ENCODE measurements around the gene CEP76. TPM values are rescaled to one million over a fixed set of nuclear protein-coding genes. Genes with fewer than 3 reads are reported as not detected.
"Not testable (repeated sequence)": the region's sequence is repeated elsewhere in the genome, so short reads cannot be mapped to it uniquely, and the experiment has no call there.

CEP76 gene
- total RNA-seq, 1 donor from 2014 or later: 17.5 TPM

GRCh38 chr18:12630136-12630535, 72.4 kb downstream of the CEP76 start:
- Mint-ChIP-seq H3K36me3 (ENCODE audit: low read depth) (no peaks in the 10 kb centered on the region), H3K27ac (no peak overlapping the region), H3K9me3 (no peaks in the 10 kb centered on the region), H3K4me3 (no peak overlapping the region), H3K27me3 (ENCODE audit: insufficient read depth) (peaks cover 4% of the 10 kb centered on the region), H3K4me1 (ENCODE audit: low read depth) (no peaks in the 10 kb centered on the region)
- no peak for DNase-seq (ENCODE audit: low spot score)
- intact Hi-C loops (cut with micrococcal nuclease): no loop called here

GRCh38 chr18:12628706-12629702, 73.5 kb downstream of the CEP76 start:
- Mint-ChIP-seq H3K4me3 (no peak overlapping the region), H3K27ac (no peak overlapping the region)

GRCh38 chr18:12627199-12627598, 75.3 kb downstream of the CEP76 start:
- H3K4me1 Mint-ChIP-seq (ENCODE audit: low read depth); H3K36me3 Mint-ChIP-seq (ENCODE audit: low read depth); H3K27me3 Mint-ChIP-seq (ENCODE audit: insufficient read depth); intact Hi-C loops (cut with micrococcal nuclease); DNase-seq (ENCODE audit: low spot score); H3K4me3 Mint-ChIP-seq; H3K9me3 Mint-ChIP-seq; H3K27ac Mint-ChIP-seq: not testable (repeated sequence)

More at GRCh38 chr18:12628706-12629702, 73.5 kb downstream of the CEP76 start:
- Mint-ChIP-seq H3K4me1 (ENCODE audit: low read depth) (no peaks in the 10 kb centered on the region), H3K27me3 (ENCODE audit: insufficient read depth) (peaks cover 4% of the 10 kb centered on the region), H3K36me3 (ENCODE audit: low read depth) (no peaks in the 10 kb centered on the region), H3K9me3 (no peaks in the 10 kb centered on the region)
- DNase-seq (ENCODE audit: low spot score): no peak
- intact Hi-C loops (cut with micrococcal nuclease): no loop called here

- H3K27me3 Mint-ChIP-seq (ENCODE audit: insufficient read depth): peaks cover 4% of the 10 kb centered on the region
- no peaks in the 10 kb centered on the region for H3K4me1 Mint-ChIP-seq (ENCODE audit: low read depth)
- intact Hi-C loops (cut with micrococcal nuclease): no loop called here
- no peak overlapping the region for H3K4me3 Mint-ChIP-seq
- H3K9me3 Mint-ChIP-seq: no peaks in the 10 kb centered on the region
- H3K27ac Mint-ChIP-seq: no peak overlapping the region
- H3K36me3 Mint-ChIP-seq (ENCODE audit: low read depth): no peaks in the 10 kb centered on the region
- DNase-seq (ENCODE audit: low spot score): no peak
Observed at GRCh38 chr18:12625241-12625640, 77.3 kb downstream of the CEP76 start.

Other genes starting within 250 kb of the CEP76 start
- gene SPIRE1, start 44.6 kb downstream of the CEP76 start, total RNA-seq: 8.8 and 10.9 TPM in 2 replicates
- gene PSMG2, start 319 bp upstream of the CEP76 start, total RNA-seq: 113 and 118 TPM in 2 replicates
- 76.7 and 77.1 TPM in 2 replicates for gene PTPN2, start 181.5 kb upstream of the CEP76 start, total RNA-seq
- 121 and 124 TPM in 2 replicates for gene SEH1L, start 245.3 kb upstream of the CEP76 start, total RNA-seq